ENCODE results near the gene AACS.
"Not testable (repeated sequence)": the region's sequence is repeated elsewhere in the genome, so short reads cannot be mapped to it uniquely, and the experiment has no call there.

- not testable (repeated sequence) for TF ChIP-seq SUZ12 (IDR thresholded peaks at IDR 0.05; ENCODE audit: extremely low read depth, insufficient read depth, insufficient read length); YY1 (IDR thresholded peaks at IDR 0.05; ENCODE audit: insufficient read depth, insufficient read length); ZNF274 (IDR thresholded peaks at IDR 0.05; ENCODE audit: low read depth, low read length)
Measured at GRCh38 chr12:125112614-125113013, 47.4 kb downstream of the AACS start.

All from NT2/D1 (cell line).